Measurements from ENCODE around the gene DNAAF9.

The DNAAF9 gene

GRCh38 chr20:3374296-3374695 is 33.2 kb downstream of the DNAAF9 start:
- TF ChIP-seq CTCF (IDR thresholded peaks at IDR 0.05) (no peak), ZFX (IDR thresholded peaks at IDR 0.05; ENCODE audit: borderline replicate concordance) (no peak)
- H3K27ac ChIP-seq = no peak overlapping the region

GRCh38 chr20:3371754-3372153 is 35.7 kb downstream of the DNAAF9 start:
- no peak overlapping the region for H3K27ac ChIP-seq
- no peak for TF ChIP-seq CTCF (IDR thresholded peaks at IDR 0.05)
- no peak for TF ChIP-seq ZFX (IDR thresholded peaks at IDR 0.05; ENCODE audit: borderline replicate concordance)

- TF ChIP-seq ZFX (IDR thresholded peaks at IDR 0.05; ENCODE audit: borderline replicate concordance) (no peak), CTCF (IDR thresholded peaks at IDR 0.05) (no peak)
- no peak overlapping the region for H3K27ac ChIP-seq
These were observed 40.4 kb downstream of the DNAAF9 start for GRCh38 chr20:3367089-3367488.

GRCh38 chr20:3364323-3365013 is 43.0 kb downstream of the DNAAF9 start:
- no peak overlapping the region for H3K27ac ChIP-seq
- TF ChIP-seq CTCF (IDR thresholded peaks at IDR 0.05) = no peak
- no peak for TF ChIP-seq ZFX (IDR thresholded peaks at IDR 0.05; ENCODE audit: borderline replicate concordance)

- H3K27ac ChIP-seq = no peak overlapping the region
- TF ChIP-seq ZFX (IDR thresholded peaks at IDR 0.05; ENCODE audit: borderline replicate concordance) (no peak), CTCF (IDR thresholded peaks at IDR 0.05) (no peak)
These were observed 46.7 kb downstream of the DNAAF9 start for GRCh38 chr20:3360752-3361151.

GRCh38 chr20:3358676-3359340 is 48.7 kb downstream of the DNAAF9 start:
- no peak overlapping the region for H3K27ac ChIP-seq
- TF ChIP-seq CTCF (IDR thresholded peaks at IDR 0.05) (no peak), ZFX (IDR thresholded peaks at IDR 0.05; ENCODE audit: borderline replicate concordance) (no peak)
